Pancreas (tissue), 10 donors: ENCODE results near the gene PCED1B. TPM values are rescaled to one million over a fixed set of nuclear protein-coding genes. Genes with fewer than 3 reads are reported as not detected.
"Not testable (repeated sequence)": the region's sequence is repeated elsewhere in the genome, so short reads cannot be mapped to it uniquely, and the experiment has no call there.

ENCODE experiments used
- ATAC-seq, 4 donors: fragments of 200-7000 bp; cut with Tn5 transposase; one replicate each; pipeline versions ENCODE4 v1.8.0 to v1.9.1; 2020; ENCODE audit warnings: mild to moderate bottlenecking in 4 of 4, moderate library complexity in 4 of 4
- DNase-seq, 6 donors: peaks; one replicate each; pipeline ENCODE4 v3.0.0-alpha.2; 2020
- FAIRE-seq: peaks from 2 replicates; lab custom pipeline; 2012; peaks lifted over from hg19 to GRCh38; lab: Jason Lieb, UNC
- H3K27ac ChIP-seq, 4 donors: fragments of 200-600 bp; sonication (generic); 1 replicate in 3 of 4; 2 replicates in 1 of 4; pipeline versions ENCODE4 v1.5.0 to v1.8.0; 2020
- H3K27me3 ChIP-seq, 4 donors: fragments of 200-600 bp; one replicate each; pipeline ENCODE4 v1.8.0; 2021
- H3K36me3 ChIP-seq, 3 donors: fragments of 200-600 bp; sonication (generic) in 1 of 3; one replicate each; pipeline versions ENCODE4 v1.5.0 to v1.8.0; 2020 to 2021
- H3K4me1 ChIP-seq, 3 donors: fragments of 200-600 bp; one replicate each; pipeline ENCODE4 v1.8.0; 2021
- H3K4me3 ChIP-seq, 4 donors: fragments of 200-600 bp; sonication (generic) in 2 of 4; one replicate each; pipeline versions ENCODE4 v1.5.0 to v1.8.0; 2020 to 2021
- H3K9me3 ChIP-seq, 4 donors: fragments of 200-600 bp; one replicate each; pipeline ENCODE4 v1.8.0; 2021
- CTCF ChIP-seq, 4 donors: fragments of 200-600 bp; sonication (generic) in 3 of 4; IDR thresholded peaks; one replicate each; pipeline versions ENCODE4 v1.5.0 to v1.8.0; 2021; ENCODE audit warnings: antibody characterized with exemption in 4 of 4
- WGBS, 2 donors: extraction: QIAGEN DNeasy Blood & Tissue Kit; methylation state at CpG; one replicate each; pipeline ENCODE4 v1.1.7; 2013; 5-methylcytosine and 5-hydroxymethylcytosine counted together
- intact Hi-C, 3 donors: fragments of 100-400 bp; cut with DNase I; formaldehyde crosslinking; loops; one replicate each; pipeline versions ENCODE4 v1.11.1 to v1.14.2; 2022
- polyA plus RNA-seq, 2 donors: library from polyadenylated mRNA; stranded (reverse); fragments of 200-250 nt; gene quantifications; one replicate each; pipeline ENCODE4 v1.2.3, GENCODE V29; 2013
- total RNA-seq, 6 donors: library from RNA; stranded (reverse); fragmentation: NEBNext Ultra II Directional in 4 of 6; extraction: Animal tissue kit (Norgen Biotek cat#: 25700) in 4 of 6; gene quantifications; one replicate each; pipeline versions ENCODE4 v1.2.1 to v1.2.4, GENCODE V29; 2021 to 2023
- donor health status: healthy with polysubstance abuse.
- donor health status: DM: no; HTN: no; CAD: no; lungs with moderate emphysema.
- donor health status: DM: no; HTN: no; CAD: no.
- donor health status: control.
- donor health status: control.
- donor health status: Bipolar disorder and iron deficiency.
- donor health status: DM: yes; HTN: yes; CAD: no.
- donor health status: DM: no; HTN: no; CAD: no.
- donor health status: DM: no; HTN: no; CAD: no.
- donor health status: DM: yes; HTN: yes; CAD: no.

PCED1B gene
- total and polyA plus RNA-seq, 8 donors, result 0.71 to 6.4 (median 1.7) TPM

GRCh38 chr12:47052274-47052673, 27.1 kb upstream of the PCED1B start:
- intact Hi-C loops, result no loop called here
- FAIRE-seq (no peak), ATAC-seq (no peak), DNase-seq (no peak)
- no peaks in the 10 kb centered on the region for H3K9me3 ChIP-seq
- H3K36me3 ChIP-seq, result no peaks in the 10 kb centered on the region
- H3K27me3 ChIP-seq, result no peaks in the 10 kb centered on the region
- WGBS, 2 donors, result 47 to 61% methylated on average over 2 of the region's 2 CpGs
- H3K27ac ChIP-seq, result no peak overlapping the region
- no peaks in the 10 kb centered on the region for H3K4me1 ChIP-seq
- no peak overlapping the region for H3K4me3 ChIP-seq
- no peak for TF ChIP-seq CTCF (IDR thresholded peaks at IDR 0.05)

DNA sequence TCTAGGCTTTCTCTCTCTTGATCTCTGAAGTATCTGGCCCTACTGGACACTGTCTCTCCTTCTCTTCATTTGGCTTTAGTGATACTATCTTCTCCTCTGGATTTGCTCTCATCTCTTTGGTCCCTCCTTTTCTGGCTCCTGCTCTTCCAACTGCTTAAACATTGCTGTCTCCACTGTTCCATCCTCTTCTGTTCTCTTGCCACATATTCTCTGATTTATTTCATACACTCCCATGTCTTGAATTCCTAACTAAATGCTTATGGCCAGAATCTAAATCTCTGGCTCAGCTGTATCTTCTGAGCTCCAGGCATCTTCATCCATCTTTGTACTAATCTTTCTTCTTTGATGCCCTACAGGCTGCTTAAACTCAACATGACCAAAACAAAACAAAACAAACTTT, 25.5 kb upstream of the PCED1B start:
- intact Hi-C loops, result no loop called here

GRCh38 chr12:47054659-47055058, 24.8 kb upstream of the PCED1B start:
- Histone ChIP-seq H3K27me3 (no peaks in the 10 kb centered on the region), H3K4me1 (no peaks in the 10 kb centered on the region), H3K27ac (no peak overlapping the region), H3K36me3 (no peaks in the 10 kb centered on the region), H3K4me3 (no peak overlapping the region), H3K9me3 (no peaks in the 10 kb centered on the region)
- no peak for ATAC-seq
- TF ChIP-seq CTCF (IDR thresholded peaks at IDR 0.05), result no peak
- no peak for FAIRE-seq
- DNase-seq, result no peak
- intact Hi-C loops, result no loop called here
- WGBS, 2 donors, result 85 to 90% methylated on average over 4 of the region's 4 CpGs

More for the DNA sequence above, 25.5 kb upstream of the PCED1B start:
- Histone ChIP-seq H3K9me3 (no peaks in the 10 kb centered on the region), H3K36me3 (no peaks in the 10 kb centered on the region), H3K4me3 (no peak overlapping the region), H3K4me1 (no peaks in the 10 kb centered on the region), H3K27ac (no peak overlapping the region), H3K27me3 (no peaks in the 10 kb centered on the region)
- DNase-seq, result no peak
- FAIRE-seq, result no peak
- ATAC-seq, result no peak
- no peak for TF ChIP-seq CTCF (IDR thresholded peaks at IDR 0.05)

GRCh38 chr12:47055856-47056255, 23.6 kb upstream of the PCED1B start:
- intact Hi-C loops, H3K27me3 ChIP-seq: not testable (repeated sequence)

DNA sequence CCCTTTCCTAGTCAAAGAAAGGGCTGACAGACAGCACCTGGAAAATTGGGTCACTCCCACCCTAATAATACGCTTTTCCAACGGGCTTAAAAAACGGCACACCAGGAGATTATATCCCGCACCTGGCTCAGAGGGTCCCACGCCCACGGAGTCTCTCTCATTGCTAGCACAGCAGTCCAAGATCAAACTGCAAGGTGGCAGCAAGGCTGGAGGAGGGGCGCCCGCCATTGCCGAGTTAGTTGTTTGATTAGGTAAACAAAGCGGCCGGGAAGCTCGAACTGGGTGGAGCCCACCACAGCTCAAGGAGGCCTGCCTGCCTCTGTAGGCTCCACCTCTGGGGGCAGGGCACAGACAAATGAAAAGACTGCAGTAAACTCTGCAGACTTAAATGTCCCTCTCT, 22.5 kb upstream of the PCED1B start:
- H3K4me1 ChIP-seq, intact Hi-C loops, FAIRE-seq, H3K4me3 ChIP-seq, ATAC-seq, DNase-seq, H3K27me3 ChIP-seq, H3K36me3 ChIP-seq, H3K27ac ChIP-seq, H3K9me3 ChIP-seq: not testable (repeated sequence)
- WGBS, 2 donors, result 78 to 83% methylated on average over 9 to 12 of the region's 12 CpGs

More at GRCh38 chr12:47055856-47056255, 23.6 kb upstream of the PCED1B start:
- not testable (repeated sequence) for H3K36me3 ChIP-seq, H3K4me3 ChIP-seq, ATAC-seq, DNase-seq, H3K9me3 ChIP-seq, FAIRE-seq, H3K4me1 ChIP-seq, H3K27ac ChIP-seq
- WGBS, 2 donors, result 59% methylated on average over 3 of the region's 3 CpGs

- H3K9me3 ChIP-seq, H3K36me3 ChIP-seq, H3K27me3 ChIP-seq, H3K4me1 ChIP-seq, H3K4me3 ChIP-seq, DNase-seq, H3K27ac ChIP-seq, FAIRE-seq, ATAC-seq, intact Hi-C loops: not testable (repeated sequence)
- 82 to 83% methylated on average over 2 of the region's 2 CpGs for WGBS, 2 donors
Observed at GRCh38 chr12:47058640-47059039, 20.8 kb upstream of the PCED1B start.
